ENCODE data around the gene IGSF21.

IGSF21 gene

DNA sequence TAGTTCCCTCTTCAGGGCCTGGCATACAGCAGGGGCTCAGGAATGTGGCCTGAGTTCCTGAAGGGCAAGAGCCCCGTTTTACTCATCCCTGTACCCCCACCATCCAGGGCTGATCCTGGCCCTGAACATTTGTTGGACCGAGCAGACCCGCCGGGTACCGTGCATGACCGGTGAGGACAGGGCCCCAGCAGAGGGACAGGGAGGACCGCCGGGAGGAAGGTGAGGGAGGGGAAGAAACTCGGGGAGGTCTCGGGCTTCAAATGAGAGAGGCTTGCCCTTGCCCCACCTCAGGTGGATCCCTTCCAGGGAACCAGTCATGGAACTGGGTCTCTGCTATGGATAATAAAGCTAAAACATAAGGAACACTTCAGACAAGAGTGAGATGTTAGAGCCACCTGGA, 205.4 kb downstream of the IGSF21 start:
- H3K4me3 ChIP-seq (ENCODE audit: low read depth, low read length), result no peak overlapping the region
- TF ChIP-seq, protein P1, sequence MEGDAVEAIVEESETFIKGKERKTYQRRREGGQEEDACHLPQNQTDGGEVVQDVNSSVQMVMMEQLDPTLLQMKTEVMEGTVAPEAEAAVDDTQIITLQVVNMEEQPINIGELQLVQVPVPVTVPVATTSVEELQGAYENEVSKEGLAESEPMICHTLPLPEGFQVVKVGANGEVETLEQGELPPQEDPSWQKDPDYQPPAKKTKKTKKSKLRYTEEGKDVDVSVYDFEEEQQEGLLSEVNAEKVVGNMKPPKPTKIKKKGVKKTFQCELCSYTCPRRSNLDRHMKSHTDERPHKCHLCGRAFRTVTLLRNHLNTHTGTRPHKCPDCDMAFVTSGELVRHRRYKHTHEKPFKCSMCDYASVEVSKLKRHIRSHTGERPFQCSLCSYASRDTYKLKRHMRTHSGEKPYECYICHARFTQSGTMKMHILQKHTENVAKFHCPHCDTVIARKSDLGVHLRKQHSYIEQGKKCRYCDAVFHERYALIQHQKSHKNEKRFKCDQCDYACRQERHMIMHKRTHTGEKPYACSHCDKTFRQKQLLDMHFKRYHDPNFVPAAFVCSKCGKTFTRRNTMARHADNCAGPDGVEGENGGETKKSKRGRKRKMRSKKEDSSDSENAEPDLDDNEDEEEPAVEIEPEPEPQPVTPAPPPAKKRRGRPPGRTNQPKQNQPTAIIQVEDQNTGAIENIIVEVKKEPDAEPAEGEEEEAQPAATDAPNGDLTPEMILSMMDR (IDR thresholded peaks at IDR 0.05; ENCODE audit: insufficient read depth, low read depth, low read length, missing control alignments), result no peak
- DNase-seq (ENCODE audit: low read depth), result no peak

DNA sequence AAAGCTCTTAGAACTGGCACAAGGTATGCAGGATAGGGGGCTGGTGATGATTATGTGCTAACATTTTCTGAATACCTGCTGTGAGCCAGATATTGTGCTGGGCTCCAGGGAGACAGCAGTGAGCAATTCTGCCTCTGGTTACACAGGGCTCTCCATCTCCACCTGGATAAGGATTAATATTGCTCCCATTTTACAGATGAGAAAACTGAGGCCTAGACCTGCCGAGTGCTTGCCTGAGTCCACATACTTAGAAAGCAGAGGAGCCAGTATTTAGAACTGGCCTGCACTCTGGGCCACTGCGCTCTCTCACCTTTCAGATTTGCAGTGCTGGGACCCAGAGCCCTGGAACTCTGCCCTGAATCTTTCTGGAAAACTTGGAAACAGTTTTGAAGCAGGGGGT, 205.9 kb downstream of the IGSF21 start:
- H3K4me3 ChIP-seq (ENCODE audit: low read depth, low read length), result no peak overlapping the region
- DNase-seq (ENCODE audit: low read depth), result no peak
- TF ChIP-seq, protein P1 (IDR thresholded peaks at IDR 0.05; ENCODE audit: insufficient read depth, low read depth, low read length, missing control alignments), result no peak

DNA sequence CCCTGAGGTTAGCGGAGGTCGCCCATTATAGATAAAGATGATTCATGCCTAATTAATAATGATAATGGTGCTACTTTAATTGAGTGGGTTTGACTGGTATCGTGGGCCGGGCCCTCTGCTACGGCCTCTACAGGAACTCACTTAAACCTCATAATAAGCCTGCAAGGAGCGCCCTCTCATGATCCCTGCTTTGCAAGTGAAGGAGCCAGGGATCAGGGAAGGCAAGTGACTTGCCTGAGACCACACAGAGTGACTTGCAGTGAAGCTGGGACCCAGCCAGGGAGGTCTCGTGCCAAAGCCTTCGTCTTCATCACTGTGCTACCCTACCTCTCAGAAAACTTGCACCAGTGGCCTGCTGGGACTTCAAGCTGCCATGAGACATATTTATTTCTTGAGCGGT, 206.8 kb downstream of the IGSF21 start:
- TF ChIP-seq, protein P1 (IDR thresholded peaks at IDR 0.05; ENCODE audit: insufficient read depth, low read depth, low read length, missing control alignments), result no peak
- DNase-seq (ENCODE audit: low read depth), result no peak
- no peak overlapping the region for H3K4me3 ChIP-seq (ENCODE audit: low read depth, low read length)

DNA sequence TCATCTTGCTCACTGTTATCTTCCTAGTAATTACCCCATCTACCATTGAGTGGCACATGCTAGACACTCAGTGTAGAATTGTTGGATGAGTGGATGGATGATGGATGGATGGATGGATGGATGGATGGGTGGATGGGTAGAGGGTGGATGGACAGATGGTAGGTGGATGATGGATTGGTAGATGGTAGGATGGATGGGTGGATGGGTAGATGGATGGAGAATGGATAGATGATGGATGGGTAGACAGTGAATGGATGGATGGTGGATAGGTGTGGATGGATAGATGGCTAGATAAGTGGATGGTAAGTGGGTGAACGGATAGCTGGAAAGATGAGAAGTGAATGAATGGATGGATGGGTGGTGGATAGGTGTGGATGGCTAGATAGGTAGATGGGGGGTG, 207.9 kb downstream of the IGSF21 start:
- H3K4me3 ChIP-seq (ENCODE audit: low read depth, low read length), result no peak overlapping the region
- DNase-seq (ENCODE audit: low read depth), result no peak
- TF ChIP-seq, protein P1 (IDR thresholded peaks at IDR 0.05; ENCODE audit: insufficient read depth, low read depth, low read length, missing control alignments), result no peak

DNA sequence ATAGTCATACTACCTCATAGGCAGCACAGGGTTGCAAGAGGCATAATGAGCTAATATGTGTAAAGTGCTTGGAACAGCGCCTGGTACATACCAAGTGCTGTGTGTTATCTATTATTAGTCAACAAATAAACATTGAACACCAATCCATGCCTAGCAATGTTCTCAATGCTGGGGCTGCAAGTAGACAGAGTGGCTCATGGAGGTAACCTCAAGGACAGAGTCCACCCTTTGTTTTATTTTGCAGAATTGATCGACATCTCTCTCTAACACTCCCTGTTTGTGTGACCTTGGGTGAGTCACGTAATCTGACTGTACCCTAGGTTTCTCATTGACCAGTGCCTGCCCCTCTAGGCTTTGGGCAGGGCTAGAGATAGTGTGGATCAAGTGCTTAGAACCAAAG, 209.2 kb downstream of the IGSF21 start:
- TF ChIP-seq, protein P1 (IDR thresholded peaks at IDR 0.05; ENCODE audit: insufficient read depth, low read depth, low read length, missing control alignments), result no peak
- no peak for DNase-seq (ENCODE audit: low read depth)
- H3K4me3 ChIP-seq (ENCODE audit: low read depth, low read length), result no peak overlapping the region

DNA sequence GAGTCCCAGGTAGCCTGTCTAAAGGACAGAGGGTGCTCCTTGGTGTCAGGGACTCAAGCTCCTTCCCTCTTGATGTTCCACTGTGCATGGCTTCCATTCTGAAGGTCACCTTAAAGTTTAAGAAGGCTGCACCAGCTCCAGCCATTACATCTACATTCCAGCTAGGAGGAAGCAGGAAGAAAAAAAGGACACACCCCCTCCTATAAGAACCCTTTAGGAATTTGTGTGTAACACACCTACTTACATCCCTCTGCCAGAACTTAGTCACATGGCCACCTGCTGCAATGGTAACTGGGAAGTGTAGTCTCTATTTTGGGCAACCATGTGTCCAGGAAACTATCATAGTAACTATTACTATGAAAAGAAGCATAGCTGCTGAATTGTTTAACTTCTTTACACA, 211.5 kb downstream of the IGSF21 start:
- no peak for DNase-seq (ENCODE audit: low read depth)
- no peak overlapping the region for H3K4me3 ChIP-seq (ENCODE audit: low read depth, low read length)
- TF ChIP-seq, protein P1 (IDR thresholded peaks at IDR 0.05; ENCODE audit: insufficient read depth, low read depth, low read length, missing control alignments), result no peak

DNA sequence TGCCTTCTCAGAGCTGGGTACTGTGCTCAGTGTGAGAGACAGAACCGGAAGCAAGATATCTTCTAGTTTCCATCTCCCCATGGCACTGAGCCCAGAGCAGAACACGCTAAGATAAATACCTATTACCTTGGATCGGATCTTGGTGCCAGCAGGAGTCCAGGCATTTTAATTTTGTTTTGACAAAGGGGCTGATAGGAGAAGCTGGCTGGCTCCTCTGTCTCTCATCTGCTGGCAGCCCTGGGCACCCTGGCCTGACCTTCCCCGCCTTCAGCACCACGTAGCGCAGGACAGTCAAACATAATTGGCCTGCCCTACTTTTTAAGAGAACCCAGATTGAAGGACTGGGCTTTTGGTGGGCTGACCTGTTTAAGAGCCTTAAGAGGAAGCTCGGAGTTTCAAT, 212.5 kb downstream of the IGSF21 start:
- no peak overlapping the region for H3K4me3 ChIP-seq (ENCODE audit: low read depth, low read length)
- TF ChIP-seq, protein P1 (IDR thresholded peaks at IDR 0.05; ENCODE audit: insufficient read depth, low read depth, low read length, missing control alignments), result no peak
- no peak for DNase-seq (ENCODE audit: low read depth)

Measured in GM12865 (cell line).